HG02678 (cell line): Measurements from ENCODE around the gene BTBD8.

Source experiments
- ATAC-seq: cut with Tn5 transposase; IDR thresholded peaks from one replicate; pipeline ENCODE4 v1.9.1; 2021; ENCODE audit warnings: mild to moderate bottlenecking, moderate library complexity; ENCODE audit not compliant: unreplicated experiment

Gene BTBD8

GRCh38 chr1:92188436-92189255 lies 108.5 kb downstream of the BTBD8 start:
- ATAC-seq = no peak

- ATAC-seq = no peak
Measured at GRCh38 chr1:92191726-92192125, 111.6 kb downstream of the BTBD8 start.

GRCh38 chr1:92192246-92192645 lies 112.1 kb downstream of the BTBD8 start:
- no peak for ATAC-seq

- ATAC-seq = no peak
Measured at GRCh38 chr1:92194511-92194910, 114.4 kb downstream of the BTBD8 start.

- no peak for ATAC-seq
Measured at GRCh38 chr1:92201973-92202372, 121.8 kb downstream of the BTBD8 start.

DNA sequence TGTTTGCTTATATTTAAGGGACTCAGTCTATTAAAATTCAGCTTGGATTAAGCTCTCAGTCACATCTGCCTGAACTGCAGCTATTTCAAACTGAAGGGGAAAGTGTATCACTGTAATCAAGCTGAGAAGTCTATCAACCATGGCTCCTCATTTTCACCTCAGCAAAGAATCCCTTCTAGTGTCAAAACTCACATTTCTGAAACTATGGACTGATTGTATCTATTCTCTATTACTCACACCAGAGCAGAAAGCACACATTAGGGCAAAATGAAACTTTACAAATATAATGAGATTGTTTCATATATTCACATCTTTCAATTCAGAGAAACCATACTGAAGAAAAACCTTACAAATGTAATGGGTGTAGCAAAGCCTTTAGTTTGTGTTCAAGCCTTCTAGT lies 123.0 kb downstream of the BTBD8 start:
- ATAC-seq = no peak

GRCh38 chr1:92210701-92211100 lies 130.6 kb downstream of the BTBD8 start:
- ATAC-seq = no peak

DNA sequence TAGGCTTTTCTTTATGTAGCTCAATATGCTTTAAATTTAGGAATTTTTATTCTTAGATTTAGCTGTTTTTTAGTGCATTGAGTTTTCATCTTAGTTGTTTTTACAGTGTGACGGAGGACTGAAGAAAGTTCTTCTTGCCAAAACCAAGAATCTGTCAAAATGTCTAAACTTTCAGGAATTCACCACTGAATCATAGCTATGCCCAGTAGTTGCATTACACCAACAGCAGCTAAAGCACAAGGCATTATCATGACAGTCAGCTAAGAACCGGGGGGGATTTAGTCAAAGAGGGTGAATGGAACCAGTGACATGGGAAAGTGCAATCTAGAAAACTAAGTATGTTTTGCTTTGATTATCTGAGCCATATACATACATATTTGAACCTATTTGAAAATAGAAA lies 131.0 kb downstream of the BTBD8 start:
- ATAC-seq = no peak

GRCh38 chr1:92217721-92218120 lies 137.6 kb downstream of the BTBD8 start, which contains the start of gene C1orf146:
Gene C1orf146, plus strand, starts transcription at chr1:92217915. Its CDS starts 13,506 bp downstream, at chr1:92231421.
- no peak for ATAC-seq

DNA sequence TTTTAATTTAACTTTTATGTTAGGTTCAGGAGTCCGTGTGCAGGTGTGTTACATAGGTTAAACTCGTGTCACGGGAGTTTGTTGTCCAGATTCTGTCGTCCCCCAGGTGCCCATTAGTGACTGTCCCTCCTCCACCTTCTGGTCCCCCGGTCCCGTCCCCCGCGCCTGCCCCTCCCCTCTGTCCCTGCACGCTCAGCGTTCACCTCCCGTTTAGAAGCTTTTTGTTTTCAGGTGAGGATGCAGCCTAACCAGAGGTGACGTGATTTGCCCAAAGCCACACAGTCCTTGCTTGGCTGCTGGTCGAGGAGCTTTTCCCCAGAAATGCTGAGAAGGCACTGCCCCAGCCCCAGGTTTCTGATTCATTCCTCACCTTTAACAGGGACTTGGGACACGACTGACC lies 138.4 kb downstream of the BTBD8 start:
- ATAC-seq = no peak

DNA sequence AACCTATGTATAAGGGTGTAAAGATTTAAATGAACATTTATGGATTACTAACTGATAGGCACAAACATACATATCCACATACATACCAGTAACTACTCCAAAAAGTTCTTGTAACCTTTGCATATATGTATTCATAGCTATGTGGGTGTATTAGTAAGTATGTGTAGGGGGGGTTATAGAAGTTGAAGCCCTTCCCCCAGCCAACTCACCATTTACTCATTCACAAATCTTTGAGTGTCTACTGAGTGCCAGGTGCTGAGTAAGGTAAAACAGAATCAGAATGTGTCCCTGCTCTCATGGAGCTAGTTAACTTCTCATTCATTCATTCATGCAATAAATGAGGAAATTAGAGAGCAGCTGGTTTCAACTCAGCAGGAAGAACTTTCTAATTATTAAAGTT lies 138.9 kb downstream of the BTBD8 start:
- no peak for ATAC-seq

DNA sequence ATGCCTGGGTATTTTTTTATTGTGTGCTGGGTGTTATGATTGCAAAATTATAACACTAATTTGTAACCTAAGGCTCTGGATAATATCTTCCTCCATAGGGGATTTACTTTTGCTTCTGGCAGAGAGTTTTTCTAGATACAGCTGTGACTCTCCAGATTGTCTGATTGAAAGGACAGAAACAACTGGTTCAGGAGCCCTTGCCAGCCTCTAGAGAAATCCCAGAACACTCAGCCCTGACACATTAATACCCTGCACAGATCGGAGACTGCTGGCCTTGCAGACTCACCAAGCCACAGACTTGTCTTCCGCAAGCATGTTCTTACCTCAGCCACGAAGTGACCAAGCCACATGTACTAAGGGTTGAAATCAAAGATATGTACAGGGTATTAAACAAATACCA lies 148.3 kb downstream of the BTBD8 start:
- ATAC-seq = no peak

GRCh38 chr1:92230736-92231135 lies 150.6 kb downstream of the BTBD8 start:
- ATAC-seq = no peak
